Inflammatory macrophage (primary cell): Measurements from ENCODE around the gene GTF2E1.
A peak's percentile ranks its signal among the peaks of the same experiment; 100 is the strongest.
"Not testable (repeated sequence)": the region's sequence is repeated elsewhere in the genome, so short reads cannot be mapped to it uniquely, and the experiment has no call there.

Source experiments
- DNase-seq, 2 donors: peaks; one replicate each; pipeline ENCODE4 v3.0.0-alpha.2; 2020 to 2022

Gene GTF2E1

GRCh38 chr3:120756061-120756460 lies 13.5 kb downstream of the GTF2E1 start:
- peak; percentile 47 to 54 for DNase-seq

DNA sequence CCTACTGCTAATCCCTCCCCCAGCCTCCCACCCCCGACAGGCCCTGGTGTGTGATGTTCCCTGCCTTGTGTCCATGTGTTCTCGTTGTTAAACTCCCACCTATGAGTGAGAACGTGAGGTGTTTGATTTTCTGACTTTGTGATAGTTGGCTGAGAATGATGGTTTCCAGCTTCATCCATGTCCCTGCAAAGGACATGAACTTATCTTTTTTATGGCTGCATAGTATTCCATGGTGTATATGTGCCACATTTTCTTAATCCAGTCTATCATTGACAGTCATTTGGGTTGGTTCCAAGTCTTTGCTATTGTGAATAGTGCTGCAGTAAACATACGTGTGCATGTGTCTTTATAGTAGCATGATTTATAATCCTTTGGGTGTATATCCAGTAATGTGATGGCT lies 16.0 kb downstream of the GTF2E1 start:
- DNase-seq: not testable (repeated sequence)

- DNase-seq: no peak
Measured at GRCh38 chr3:120762615-120763014, 20.1 kb downstream of the GTF2E1 start.

DNA sequence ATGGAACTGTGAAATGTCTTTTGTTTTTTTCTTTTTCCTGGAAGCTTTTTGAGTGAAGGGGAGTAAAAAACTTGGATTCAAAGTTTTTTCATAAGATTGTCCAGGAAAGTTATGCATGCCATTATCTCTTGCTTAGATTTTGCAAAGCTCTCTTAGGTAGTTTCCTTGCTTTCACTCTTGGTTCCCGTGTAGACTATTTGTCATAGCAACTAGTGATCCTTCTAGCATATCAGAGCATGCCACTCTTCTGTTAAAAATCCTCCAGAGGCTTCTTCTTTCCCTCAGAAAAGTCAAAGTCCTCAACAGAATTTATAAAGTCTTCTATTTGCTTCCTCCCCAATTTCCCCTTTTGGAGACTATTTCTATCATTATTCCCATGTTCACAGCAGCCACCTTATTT lies 21.1 kb downstream of the GTF2E1 start:
- DNase-seq: no peak

GRCh38 chr3:120764206-120764605 lies 21.7 kb downstream of the GTF2E1 start:
- no peak for DNase-seq

DNA sequence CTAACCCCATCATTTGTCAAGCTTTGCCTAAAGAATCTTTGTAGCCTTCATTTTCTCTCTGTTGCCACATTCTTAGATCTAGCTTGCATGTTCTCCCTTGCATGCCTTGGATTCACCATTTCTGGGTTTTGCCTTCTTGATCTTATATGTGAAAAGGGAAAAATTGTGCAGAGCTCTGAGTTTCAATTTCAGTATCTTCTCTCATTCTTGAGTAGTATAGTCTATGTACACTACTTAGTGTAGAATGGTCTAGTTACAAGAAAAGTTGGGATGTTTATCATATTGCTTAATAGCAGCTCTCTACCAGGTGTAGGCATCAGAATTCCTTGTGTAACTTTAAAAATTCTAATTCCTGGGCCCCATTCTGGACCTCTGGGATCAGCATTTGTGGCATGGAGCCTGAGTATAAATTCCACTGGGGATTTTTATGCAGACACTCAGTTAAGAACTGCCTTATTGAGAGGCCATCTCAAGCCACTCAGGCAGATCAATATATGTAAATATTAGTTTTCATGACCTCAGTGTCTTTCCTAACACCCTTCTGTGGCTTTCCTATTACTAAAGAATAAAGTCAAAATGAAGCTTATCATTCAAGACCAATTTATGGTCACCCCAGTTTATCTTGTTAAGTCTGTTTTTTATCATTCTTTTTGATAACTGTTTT lies 23.4 kb downstream of the GTF2E1 start:
- DNase-seq: no peak

GRCh38 chr3:120766576-120766975 lies 24.0 kb downstream of the GTF2E1 start:
- DNase-seq: no peak

- no peak for DNase-seq
Measured at GRCh38 chr3:120767106-120767505, 24.6 kb downstream of the GTF2E1 start.

DNA sequence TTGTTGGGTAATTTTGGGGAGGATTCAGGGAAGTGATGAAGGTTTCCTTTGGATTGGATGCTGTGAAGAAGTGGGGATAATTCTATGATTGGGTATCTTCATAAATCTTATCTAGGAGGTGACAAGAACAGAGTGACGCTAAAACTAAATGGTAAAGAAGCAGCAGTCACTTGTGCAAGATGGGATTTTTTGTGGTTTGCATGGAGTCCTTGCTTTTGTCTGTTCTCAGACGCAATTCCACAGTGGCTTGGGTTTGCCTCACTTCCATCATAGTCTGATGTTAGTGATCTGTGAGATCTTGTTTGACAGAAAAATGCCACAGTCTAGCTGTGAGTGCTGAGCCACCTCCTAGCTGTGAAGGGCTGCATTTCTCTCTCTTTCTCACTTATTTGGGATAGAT lies 26.9 kb downstream of the GTF2E1 start:
- DNase-seq: no peak

GRCh38 chr3:120770891-120771290 lies 28.3 kb downstream of the GTF2E1 start:
- no peak for DNase-seq

- DNase-seq: no peak
Measured at GRCh38 chr3:120772081-120772480, 29.5 kb downstream of the GTF2E1 start.

GRCh38 chr3:120773932-120774331 lies 31.4 kb downstream of the GTF2E1 start:
- DNase-seq: no peak

DNA sequence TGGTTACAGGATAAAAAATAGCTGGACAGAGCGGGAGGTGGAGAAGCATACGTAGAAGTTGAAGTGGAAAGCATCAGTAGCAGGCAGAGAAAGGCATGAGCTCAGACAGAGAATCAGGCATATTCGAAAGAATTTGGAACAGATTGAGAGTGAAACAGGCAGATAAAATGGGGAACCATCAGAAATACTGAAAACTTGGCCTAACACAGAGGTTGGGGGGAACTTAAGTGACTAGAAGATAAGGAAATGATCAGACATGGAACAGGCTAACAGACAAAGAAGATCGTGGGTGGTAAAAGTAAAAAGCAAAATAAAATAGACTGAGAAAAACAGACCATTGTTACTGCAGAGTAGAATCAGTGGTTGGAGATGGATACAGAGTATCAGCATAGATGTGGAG lies 32.9 kb downstream of the GTF2E1 start:
- DNase-seq: peak; percentile 9 to 14

DNA sequence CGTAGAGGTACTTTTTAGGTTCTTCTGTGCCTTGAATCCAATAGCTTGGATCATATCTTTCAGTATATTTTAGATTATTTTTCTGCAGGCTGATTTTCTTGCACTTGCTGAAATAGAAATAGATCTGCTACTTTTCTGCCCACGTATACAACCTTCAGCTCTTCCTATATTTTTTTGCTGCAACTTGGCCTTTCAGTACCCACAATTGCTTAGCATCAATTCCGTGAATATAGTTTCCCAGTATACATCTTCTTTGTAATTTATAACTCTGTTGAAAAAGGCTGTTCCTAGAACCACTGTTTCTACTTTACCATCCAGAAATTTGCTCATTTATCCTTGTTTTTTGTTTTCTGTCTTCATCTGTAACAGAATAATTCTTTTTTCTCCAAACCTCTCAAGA lies 36.2 kb downstream of the GTF2E1 start:
- DNase-seq: peak; percentile 14 to 83

DNA sequence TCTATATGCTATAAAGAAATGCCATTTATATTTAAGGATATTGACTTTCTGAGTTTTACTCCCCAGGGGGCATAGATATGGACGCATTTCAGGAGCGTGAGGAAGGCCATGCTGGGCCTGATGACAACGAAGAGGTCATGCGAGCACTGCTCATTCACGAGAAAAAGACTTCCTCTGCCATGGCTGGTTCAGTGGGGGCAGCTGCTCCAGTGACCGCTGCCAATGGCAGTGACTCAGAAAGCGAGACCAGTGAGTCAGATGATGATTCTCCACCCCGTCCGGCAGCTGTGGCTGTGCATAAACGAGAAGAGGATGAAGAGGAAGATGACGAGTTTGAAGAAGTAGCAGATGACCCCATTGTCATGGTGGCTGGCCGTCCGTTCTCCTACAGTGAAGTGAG lies 38.4 kb downstream of the GTF2E1 start:
- peak; percentile 95 to 96 for DNase-seq

DNA sequence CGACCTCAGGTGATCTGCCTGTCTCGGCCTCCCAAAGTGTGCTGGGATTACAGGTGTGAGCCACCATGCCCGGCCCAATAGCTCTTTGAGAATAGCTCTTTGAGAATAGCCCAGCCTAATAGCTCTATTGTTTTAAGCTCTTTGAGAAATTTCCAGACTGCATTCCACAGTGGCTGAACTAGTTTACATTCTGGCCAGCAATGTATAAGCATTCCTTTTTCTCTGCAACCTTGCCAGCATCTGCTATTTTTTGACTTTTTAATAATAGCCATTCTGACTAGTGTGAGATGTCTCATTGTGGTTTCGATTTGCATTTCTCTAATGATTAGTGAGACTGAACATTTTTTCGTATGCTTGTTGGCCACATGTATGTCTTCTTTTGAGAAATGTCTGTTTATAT lies 43.3 kb downstream of the GTF2E1 start:
- DNase-seq: not testable (repeated sequence)

DNA sequence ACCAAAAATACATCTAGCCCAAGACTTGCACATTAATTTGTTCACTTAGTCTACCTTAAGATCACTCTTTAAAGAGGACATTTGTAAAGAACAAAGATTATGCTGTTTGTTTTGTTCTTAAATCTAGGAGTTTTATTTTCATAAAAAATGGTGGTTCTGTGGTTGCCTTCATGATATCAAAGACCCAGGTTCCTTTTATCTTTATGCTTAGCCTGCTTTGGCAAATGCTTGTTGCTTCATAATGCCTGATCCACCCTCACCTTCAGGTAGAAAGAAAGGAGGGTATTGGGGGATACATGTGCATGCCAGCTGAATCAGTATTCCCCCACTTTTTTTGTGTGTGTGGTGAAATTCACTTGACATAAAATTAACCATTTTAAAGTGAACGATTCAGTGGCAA lies 48.5 kb downstream of the GTF2E1 start:
- DNase-seq: no peak

GRCh38 chr3:120791913-120792312 lies 49.4 kb downstream of the GTF2E1 start:
- DNase-seq: no peak

DNA sequence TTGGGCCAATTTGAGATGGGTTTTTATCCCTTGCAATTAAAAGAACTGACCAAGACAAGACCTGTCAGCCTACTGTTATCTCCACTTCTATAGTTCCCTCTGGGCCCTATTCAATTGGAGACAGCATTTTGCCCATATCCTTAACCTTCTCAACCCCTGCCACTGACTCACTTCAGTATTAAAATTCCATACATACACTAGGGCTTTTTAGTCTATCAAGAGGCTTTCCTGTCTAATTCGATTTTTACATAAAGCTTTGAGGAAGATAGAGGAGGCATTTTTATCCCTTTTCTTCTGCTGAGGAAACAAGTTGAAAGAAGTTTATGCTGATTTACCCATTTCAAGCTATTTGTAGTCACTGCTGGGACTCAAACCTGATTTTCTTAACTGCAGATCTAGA lies 51.1 kb downstream of the GTF2E1 start:
- no peak for DNase-seq

DNA sequence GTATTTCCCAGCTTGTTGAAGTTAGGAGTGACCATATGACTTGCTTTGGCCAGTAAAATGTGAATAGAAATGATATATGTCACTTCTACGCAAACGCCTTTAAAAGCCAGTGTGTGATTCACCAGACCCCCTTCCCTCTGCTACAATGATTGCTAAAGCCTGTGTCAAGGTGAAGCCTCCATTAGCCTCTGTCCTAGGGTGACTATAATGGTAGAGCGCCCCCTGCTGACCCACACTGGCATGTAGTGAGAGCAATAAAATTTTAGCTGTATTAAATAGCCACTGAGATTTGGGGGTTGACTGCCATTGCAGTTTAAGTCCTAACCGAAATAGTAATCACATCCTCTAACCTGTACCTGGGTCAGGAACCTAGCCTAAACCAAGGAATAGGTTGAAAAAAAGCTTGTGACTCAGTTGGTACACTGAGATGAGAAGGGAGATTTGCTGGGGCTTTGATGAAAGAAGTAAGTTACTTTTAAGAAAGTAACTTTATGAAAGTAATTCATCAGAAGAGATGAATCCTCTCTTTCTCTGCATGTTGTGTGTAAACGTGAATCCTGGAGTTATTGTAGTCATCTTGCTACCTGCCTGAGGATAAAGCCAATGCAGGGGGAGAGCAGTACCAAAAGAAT lies 52.6 kb downstream of the GTF2E1 start:
- peak; percentile 77 to 82 for DNase-seq

GRCh38 chr3:120795959-120796358 lies 53.4 kb downstream of the GTF2E1 start:
- no peak for DNase-seq

DNA sequence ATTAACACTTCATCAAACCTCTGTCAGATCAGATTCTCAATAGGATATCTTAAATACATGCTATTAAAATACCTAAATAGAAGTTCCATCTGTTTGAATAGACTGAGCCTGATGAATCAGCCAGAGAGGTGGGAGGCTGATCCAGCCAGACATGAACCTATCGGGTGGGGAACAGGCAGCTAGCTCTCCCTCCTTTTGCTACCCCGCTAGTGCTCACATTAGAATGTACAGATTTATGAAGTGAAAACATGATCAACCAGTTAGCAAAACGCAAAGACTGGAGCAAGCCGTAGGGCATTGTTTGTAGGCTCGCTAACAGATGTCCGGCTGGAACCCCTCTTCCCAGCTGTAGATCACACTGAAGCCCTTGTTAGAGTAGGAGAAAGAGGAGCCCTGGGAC lies 54.4 kb downstream of the GTF2E1 start:
- no peak for DNase-seq

DNA sequence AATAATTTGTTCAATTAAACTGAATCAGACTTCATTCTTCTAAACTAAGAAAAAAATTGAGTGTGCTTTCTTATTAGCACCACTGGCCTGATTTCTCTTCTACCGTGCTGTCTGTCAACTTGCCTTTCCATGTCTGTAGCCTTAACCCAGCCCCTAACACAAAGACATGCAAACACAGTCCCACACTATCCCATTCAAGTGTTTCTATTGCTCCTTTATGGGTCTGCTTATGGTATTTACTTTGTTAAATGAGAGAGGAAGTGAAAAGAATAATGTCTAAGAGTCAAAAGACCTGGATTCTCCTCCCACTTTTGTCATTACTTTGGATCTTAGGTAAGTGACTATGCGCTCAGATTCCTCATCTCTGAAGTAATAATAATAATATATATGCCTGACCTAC lies 55.3 kb downstream of the GTF2E1 start:
- DNase-seq: no peak

GRCh38 chr3:120798346-120798745 lies 55.8 kb downstream of the GTF2E1 start:
- no peak for DNase-seq

GRCh38 chr3:120800625-120801024 lies 58.1 kb downstream of the GTF2E1 start:
- no peak for DNase-seq
